OCI-LY7 (cell line): ENCODE results near the gene ANKRD18A.
"Not testable (repeated sequence)": the region's sequence is repeated elsewhere in the genome, so short reads cannot be mapped to it uniquely, and the experiment has no call there.

ENCODE experiments used
- CTCF ChIP-seq: fragments of 200-600 bp; sonication (generic); conservative IDR thresholded peaks from 2 replicates; pipeline ENCODE4 v1.5.1; 2014; ENCODE audit warnings: mild to moderate bottlenecking, antibody characterized with exemption, low read length, moderate library complexity, mixed read lengths
- EZH2phosphoT487 ChIP-seq: fragments of 200-600 bp; sonication (generic); IDR thresholded peaks from 2 replicates; pipeline ENCODE4 v1.6.1; 2018; ENCODE audit warnings: low read depth, borderline replicate concordance, mild to moderate bottlenecking, mixed run types, antibody characterized with exemption, low read length, moderate library complexity, mixed read lengths

GRCh38 chr9:38576181-38576580, 44.2 kb downstream of the ANKRD18A start:
- not testable (repeated sequence) for TF ChIP-seq CTCF, EZH2phosphoT487
